Raji (cell line): ENCODE data around the gene PKMYT1.

ENCODE experiments used
- POLR2A ChIP-seq: IDR thresholded peaks from 2 replicates; pipeline ENCODE4 v1.6.1; 2011; ENCODE audit warnings: low read depth, low read length, control low read depth; ENCODE audit not compliant: insufficient read depth

The PKMYT1 gene

DNA sequence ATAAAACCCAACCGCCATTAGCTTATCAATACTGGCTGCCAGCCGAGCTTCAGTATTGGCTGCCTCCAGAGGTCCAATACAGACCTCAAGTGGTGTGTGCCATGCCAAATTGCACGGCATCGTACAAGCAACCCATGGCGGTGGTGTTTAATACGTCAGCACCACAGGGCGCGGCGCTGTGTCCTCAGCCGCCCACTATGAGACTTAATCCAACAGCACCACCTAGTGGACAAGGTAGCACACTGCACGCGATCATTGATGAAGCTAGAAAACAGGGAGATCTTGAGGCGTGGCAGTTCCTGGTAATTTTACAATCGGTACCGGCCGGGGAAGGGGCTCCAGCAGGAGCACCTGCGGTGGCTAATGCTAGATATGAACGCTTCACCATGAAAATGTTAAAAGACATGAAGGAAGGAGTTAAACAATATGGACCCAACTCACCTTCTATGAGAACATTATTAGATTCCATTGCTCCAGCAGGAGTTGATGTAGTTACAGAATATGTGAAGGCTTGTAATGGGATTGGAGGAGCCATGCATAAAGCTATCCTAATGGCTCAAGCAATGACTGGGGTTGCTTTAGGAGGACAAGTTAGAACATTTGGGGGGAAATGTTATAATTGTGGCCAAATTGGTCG is 53.1 kb downstream of the PKMYT1 start:
- TF ChIP-seq POLR2A, result no peak

DNA sequence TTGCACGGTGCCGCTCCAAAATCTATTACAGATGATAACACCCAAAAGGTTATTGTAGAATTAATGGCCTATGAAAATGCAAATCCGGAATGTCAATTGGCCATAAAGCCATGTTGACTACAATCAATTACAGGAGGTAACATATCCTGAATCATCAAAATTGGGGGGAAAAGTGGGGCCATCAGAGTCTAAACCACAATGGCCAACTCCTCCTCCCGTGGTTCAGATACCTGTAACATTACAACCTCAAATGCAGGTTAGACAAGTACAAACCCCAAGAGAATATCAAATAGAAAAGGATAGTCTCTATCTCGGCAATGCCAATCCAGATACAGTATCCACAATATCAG is 53.6 kb downstream of the PKMYT1 start:
- TF ChIP-seq POLR2A, result no peak

DNA sequence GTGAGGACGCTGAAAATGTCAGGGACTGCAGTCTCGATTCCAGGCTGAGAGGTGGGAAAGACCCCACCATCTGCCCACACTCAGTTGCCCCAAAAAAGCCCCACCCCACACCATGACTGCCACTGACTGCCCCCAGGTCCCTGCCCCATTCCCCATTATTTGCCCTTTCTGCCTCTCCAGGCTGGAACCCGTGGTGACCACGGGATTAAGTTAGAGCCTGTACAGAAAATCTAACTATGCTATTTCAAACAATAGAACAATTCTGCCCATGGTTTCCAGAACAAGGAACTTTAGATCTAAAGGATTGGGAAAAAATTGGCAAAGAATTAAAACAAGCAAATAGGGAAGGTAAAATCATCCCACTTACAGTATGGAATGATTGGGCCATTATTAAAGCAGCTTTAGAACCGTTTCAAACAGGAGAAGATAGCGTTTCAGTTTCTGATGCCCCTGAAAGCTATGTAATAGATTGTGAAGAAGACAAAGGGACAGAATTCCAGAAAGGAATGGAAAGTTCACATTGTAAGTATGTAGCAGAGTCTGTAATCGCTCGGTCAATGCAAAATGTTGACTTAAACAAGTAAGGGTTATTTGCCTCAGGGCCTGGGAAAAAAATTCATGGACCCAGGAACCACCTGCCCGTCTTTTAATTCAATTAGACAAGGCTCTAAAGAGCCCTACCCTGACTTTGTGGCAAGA is 54.1 kb downstream of the PKMYT1 start:
- no peak for TF ChIP-seq POLR2A

DNA sequence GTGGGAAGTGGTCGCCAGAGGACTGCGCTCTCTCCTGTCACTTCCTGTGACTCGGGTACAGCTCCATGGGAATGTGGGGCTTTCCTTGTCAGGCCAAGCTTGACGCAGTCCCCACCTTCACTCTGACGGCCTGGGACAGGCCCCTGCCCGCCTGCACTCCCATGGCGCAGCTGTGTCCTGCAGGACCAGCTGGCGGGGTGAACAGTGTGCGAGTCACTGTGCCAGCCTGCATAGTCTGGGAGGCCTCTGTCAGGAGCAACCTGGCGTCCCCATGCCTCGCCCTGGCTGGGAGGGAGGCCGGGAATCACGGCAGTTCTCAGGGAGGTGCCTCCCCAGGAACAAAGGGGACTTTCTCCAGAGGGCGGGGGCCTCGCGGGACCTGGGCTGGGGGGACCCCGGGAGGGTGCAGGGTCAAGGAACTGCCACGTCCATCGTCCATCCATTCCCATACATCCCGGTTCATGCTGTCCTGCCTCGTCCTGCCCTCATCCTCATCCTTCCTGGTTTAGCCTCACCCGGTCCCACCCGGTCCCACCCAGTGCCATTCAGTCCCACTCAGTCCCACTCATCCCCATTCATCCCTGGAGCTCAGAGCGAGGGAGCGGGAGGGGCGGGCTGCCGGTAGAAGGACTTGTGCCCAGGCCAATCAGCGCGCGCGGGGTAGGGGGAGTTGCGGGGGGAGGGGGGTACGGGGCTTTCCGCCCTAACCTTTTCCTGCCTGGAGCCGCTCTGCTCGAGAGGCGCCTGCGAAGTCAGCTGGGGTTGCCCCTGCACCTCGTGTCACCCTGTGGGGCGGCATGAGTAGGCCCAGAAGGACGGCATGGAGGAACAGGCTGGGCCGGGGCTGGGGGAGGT is 55.1 kb downstream of the PKMYT1 start:
- TF ChIP-seq POLR2A, result no peak

DNA sequence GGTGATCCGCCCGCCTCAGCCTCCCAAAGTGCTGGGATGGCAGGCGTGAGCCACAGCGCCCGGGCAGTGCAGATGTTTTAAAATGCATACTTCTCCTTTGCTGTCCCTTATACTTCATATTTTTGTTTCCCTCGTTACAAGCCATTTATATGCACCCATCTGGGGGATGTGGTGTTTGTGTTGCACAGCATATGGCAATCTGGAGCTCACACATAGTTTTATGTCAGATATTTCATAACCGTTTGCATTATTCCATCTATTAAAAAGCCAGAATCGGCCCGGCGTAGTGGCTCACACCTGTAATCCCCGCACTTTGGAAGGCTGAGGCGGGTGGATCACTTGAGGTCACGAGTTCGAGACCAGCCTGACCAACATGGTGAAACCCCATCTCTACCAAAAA is 56.8 kb downstream of the PKMYT1 start:
- TF ChIP-seq POLR2A, result no peak
